Body of pancreas (tissue), 4 donors: ENCODE measurements around the gene TIMP4. TPM values are rescaled to one million over a fixed set of nuclear protein-coding genes. Genes with fewer than 3 reads are reported as not detected.
A peak's percentile ranks its signal among the peaks of the same experiment; 100 is the strongest.

ENCODE experiments used
- ATAC-seq: fragments of 150-250 bp; one replicate; pipeline ENCODE4 v1.9.1; 2016
- DNase-seq, 4 donors: peaks; one replicate each; pipeline ENCODE4 v3.0.0-alpha.2; 2019
- H3K27ac ChIP-seq, 4 donors: fragments of 200-600 bp; sonication (generic); 1 replicate in 3 of 4; 2 replicates in 1 of 4; pipeline versions ENCODE4 v1.5.1 to v1.6.1; 2016 to 2019; ENCODE audit warnings: mild to moderate bottlenecking in 1 of 4, mixed read lengths in 1 of 4, moderate library complexity in 1 of 4
- H3K27me3 ChIP-seq, 2 donors: fragments of 200-600 bp; sonication (generic); one replicate each; pipeline ENCODE4 v1.6.0; 2016; ENCODE audit warnings: mild to moderate bottlenecking in 1 of 2
- H3K36me3 ChIP-seq, 2 donors: fragments of 200-600 bp; sonication (generic); replicated peaks in 1 of 2; 2 replicates each; pipeline ENCODE4 v1.5.1; 2016; ENCODE audit warnings: low read depth in 2 of 2; ENCODE audit not compliant: insufficient read depth in 1 of 2
- H3K4me1 ChIP-seq: fragments of 200-600 bp; sonication (generic); one replicate; pipeline ENCODE4 v1.6.0; 2016
- H3K4me3 ChIP-seq, 2 donors: fragments of 200-600 bp; sonication (generic); 1 replicate in 1 of 2; 2 replicates in 1 of 2; pipeline ENCODE4 v1.5.1; 2016 to 2019
- H3K9me3 ChIP-seq, 3 donors: fragments of 200-600 bp; sonication (generic); 1 replicate in 2 of 3; 2 replicates in 1 of 3; pipeline ENCODE4 v1.5.1; 2016
- CTCF ChIP-seq, 7 experiments: fragments of 450-650 bp in 4 of 7; fragments of 200-600 bp in 3 of 7; sonication (generic) in 3 of 7; IDR thresholded peaks; one replicate each; pipeline ENCODE4 v1.5.1; 2016 to 2019; ENCODE audit warnings: antibody characterized with exemption in 7 of 7
- POLR2A ChIP-seq, 3 donors: fragments of 450-650 bp; IDR thresholded peaks; one replicate each; pipeline ENCODE4 v1.6.1; 2016; ENCODE audit warnings: antibody characterized with exemption in 3 of 3, mild to moderate bottlenecking in 2 of 3
- WGBS, 2 donors: methylation state at CpG; one replicate each; pipeline ENCODE4 v1.1.5; 2017; 5-methylcytosine and 5-hydroxymethylcytosine counted together
- intact Hi-C: fragments of 100-400 bp; cut with DNase I; formaldehyde crosslinking; loops from one replicate; pipeline ENCODE4 v1.15.1; 2023
- total RNA-seq, 2 donors: library from RNA; depleted of rRNA; stranded (reverse); fragments of >200 nt; gene quantifications; one replicate each; pipeline ENCODE4 v1.1.0, GENCODE V29; 2016

TIMP4 gene
- total RNA-seq, 2 donors from 2014 or later = 11.7 to 41.5 TPM

- ATAC-seq (no peak), DNase-seq (no peak)
- Histone ChIP-seq H3K4me1 (no peaks in the 10 kb centered on the region), H3K36me3 (no peaks in the 10 kb centered on the region), H3K27me3 (no peaks in the 10 kb centered on the region), H3K27ac (no peak overlapping the region), H3K4me3 (no peak overlapping the region), H3K9me3 (no peaks in the 10 kb centered on the region)
- WGBS, 2 donors = 81% methylated on average over 15 to 16 of the region's 16 CpGs
- TF ChIP-seq CTCF (IDR thresholded peaks at IDR 0.05) (no peak), POLR2A (IDR thresholded peaks at IDR 0.05) (no peak)
- intact Hi-C loops = no loop called here
These were observed 24.2 kb upstream of the TIMP4 start for GRCh38 chr3:12182687-12183441.

DNA sequence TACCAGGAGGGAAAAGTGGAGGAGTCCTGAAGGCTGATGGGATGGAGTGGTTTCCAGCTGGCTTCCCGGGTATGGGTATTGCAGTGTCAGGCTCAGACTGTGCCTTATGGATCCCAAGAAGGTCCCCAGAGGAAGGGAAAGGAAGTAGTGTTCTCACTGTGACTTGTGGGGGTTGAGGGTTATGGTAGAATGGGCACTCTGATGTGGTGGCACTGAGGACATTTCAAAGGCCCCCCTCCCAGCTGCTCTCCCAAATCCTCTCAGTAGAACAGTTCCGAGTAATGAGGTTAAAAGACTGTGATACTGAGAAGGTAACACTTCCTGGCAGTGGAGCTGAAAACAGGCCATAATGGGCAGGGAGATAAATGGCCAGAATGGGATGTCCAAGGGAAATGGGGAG, 23.1 kb upstream of the TIMP4 start:
- no peak overlapping the region for H3K27ac ChIP-seq
- no peaks in the 10 kb centered on the region for H3K4me1 ChIP-seq
- H3K4me3 ChIP-seq = no peak overlapping the region
- intact Hi-C loops = no loop called here
- H3K9me3 ChIP-seq = no peaks in the 10 kb centered on the region
- ATAC-seq = no peak
- WGBS, 2 donors = 78 to 88% methylated on average over 2 of the region's 2 CpGs
- DNase-seq = no peak
- TF ChIP-seq POLR2A (IDR thresholded peaks at IDR 0.05) (no peak), CTCF (IDR thresholded peaks at IDR 0.05) (no peak)
- H3K36me3 ChIP-seq = no peaks in the 10 kb centered on the region
- H3K27me3 ChIP-seq = no peaks in the 10 kb centered on the region

DNA sequence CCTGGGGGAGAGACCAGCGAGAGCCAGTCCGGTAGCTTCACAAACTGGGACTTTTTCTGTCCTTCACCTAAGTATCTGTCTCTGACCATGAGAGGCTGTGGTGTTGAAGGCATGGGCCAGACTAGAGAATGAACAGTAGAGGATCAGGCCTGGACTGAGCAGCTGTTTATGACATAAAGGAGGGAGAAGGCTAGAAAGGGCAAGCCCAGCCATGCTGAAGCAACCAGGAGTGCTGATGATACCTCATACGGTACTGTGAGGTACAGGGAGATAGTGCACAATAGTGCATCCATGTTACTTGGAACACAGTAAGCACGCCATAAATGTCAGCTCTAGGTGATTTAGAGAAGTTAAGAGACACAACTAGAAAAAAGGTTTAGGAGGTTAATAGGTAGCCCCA, 22.6 kb upstream of the TIMP4 start:
- DNase-seq = no peak
- Histone ChIP-seq H3K4me3 (no peak overlapping the region), H3K36me3 (no peaks in the 10 kb centered on the region), H3K9me3 (no peaks in the 10 kb centered on the region), H3K4me1 (no peaks in the 10 kb centered on the region), H3K27me3 (no peaks in the 10 kb centered on the region), H3K27ac (no peak overlapping the region)
- 88 to 93% methylated on average over 4 of the region's 4 CpGs for WGBS, 2 donors
- intact Hi-C loops = no loop called here
- TF ChIP-seq CTCF (IDR thresholded peaks at IDR 0.05) = no peak
- no peak for TF ChIP-seq POLR2A (IDR thresholded peaks at IDR 0.05)
- no peak for ATAC-seq

- Histone ChIP-seq H3K27ac (peak overlapping the region in 1 of 4 donors; percentile 20), H3K4me1 (no peaks in the 10 kb centered on the region), H3K4me3 (no peak overlapping the region), H3K9me3 (no peaks in the 10 kb centered on the region), H3K36me3 (no peaks in the 10 kb centered on the region), H3K27me3 (no peaks in the 10 kb centered on the region)
- DNase-seq = no peak
- ATAC-seq = no peak
- intact Hi-C loops = no loop called here
- TF ChIP-seq POLR2A (IDR thresholded peaks at IDR 0.05) (no peak), CTCF (IDR thresholded peaks at IDR 0.05) (no peak)
- WGBS, 2 donors = 79 to 81% methylated on average over 2 to 5 of the region's 5 CpGs
These were observed 21.9 kb upstream of the TIMP4 start for GRCh38 chr3:12180631-12181030.

DNA sequence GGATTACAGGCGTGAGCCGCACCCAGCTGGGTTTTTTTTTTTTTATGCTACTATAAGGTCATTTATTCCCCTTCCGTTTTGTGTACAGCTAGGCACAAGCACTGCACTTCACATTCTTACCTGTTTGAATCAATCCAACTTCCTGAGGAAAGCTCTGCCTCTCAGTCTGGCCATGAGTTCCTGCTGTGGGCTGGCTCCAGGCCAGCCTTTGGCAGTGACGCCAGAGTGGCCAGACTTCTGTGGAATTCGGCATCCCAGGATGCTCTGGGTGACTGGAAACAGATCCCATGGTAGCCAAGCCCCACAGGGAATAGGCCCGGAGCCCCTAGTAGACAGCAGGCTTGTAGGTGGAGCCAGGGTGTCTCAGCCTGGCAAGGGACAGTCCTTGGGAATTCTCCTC, 21.5 kb upstream of the TIMP4 start:
- TF ChIP-seq CTCF (IDR thresholded peaks at IDR 0.05) = peak in 4 of 7 experiments; percentile 10 to 27 (median 18)
- TF ChIP-seq POLR2A (IDR thresholded peaks at IDR 0.05) = no peak
- H3K9me3 ChIP-seq = no peaks in the 10 kb centered on the region
- H3K27me3 ChIP-seq = no peaks in the 10 kb centered on the region
- WGBS, 2 donors = 33 to 39% methylated on average over 5 to 6 of the region's 6 CpGs
- peak; percentile 54 to 68 (median 61) for DNase-seq
- H3K27ac ChIP-seq = peak overlapping the region in 2 of 4 donors; percentile 20 to 44
- H3K4me1 ChIP-seq = no peaks in the 10 kb centered on the region
- no peak overlapping the region for H3K4me3 ChIP-seq
- peak; percentile 78 for ATAC-seq
- H3K36me3 ChIP-seq = no peaks in the 10 kb centered on the region
- intact Hi-C loops = no loop called here
